ENCODE results near the gene SCN3B.

The SCN3B gene

DNA sequence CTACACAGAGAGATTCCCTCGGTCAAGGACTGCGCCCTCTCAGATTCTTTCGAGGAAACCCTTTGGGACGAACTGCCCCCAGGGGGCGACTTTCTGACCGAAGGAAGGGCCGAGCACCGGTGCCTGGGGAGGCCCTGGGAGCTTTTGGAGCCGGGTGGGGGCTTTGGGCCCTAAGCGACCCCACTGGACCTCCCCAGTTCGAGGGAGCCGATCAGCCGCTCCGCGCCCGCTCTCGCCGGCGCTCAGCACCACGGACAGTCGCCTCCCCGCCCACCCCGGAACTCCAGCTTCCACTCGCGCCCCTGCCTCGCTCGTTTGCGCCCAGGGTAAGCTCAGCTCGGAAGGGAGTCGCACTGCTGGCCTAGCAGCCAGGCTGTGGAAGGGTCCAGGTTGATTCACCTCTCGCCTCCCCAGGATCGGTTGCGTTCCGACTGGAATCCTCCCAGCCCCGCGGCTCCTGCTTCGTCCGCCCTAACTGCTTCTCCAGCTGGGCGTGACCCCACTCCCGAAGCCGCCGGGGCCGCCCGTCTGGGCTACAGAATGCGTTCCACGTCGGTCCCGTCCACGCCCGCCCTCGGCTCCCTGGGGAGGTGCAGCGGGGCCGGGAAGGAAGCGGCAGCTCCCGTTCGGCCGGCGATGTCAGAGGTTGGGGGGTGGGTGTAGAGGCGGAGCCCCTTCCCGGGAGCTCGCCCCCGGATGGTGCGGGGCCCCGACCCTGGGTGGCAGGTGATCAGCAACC, 428 bp downstream of the SCN3B start:
- DNase-seq: no peak

DNA sequence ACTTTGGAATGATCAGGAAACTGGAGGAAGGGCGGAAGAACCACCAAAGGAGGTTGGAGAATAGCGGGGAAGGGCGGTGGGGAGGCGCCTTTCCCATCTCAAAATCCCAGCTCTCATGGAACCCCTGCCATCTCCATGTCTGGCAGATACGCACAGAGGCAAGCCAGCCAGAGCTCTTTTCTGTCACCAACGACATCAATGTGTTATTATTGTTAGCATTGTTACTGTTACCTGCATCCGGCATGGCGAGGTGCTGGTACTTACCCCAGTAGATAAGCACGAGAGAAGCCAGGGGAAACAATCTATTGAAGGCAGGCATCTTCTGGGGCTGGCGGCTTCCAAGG, 969 bp downstream of the SCN3B start:
- no peak for DNase-seq

GRCh38 chr11:123652599-123652998, 1.8 kb downstream of the SCN3B start:
- no peak for DNase-seq

DNA sequence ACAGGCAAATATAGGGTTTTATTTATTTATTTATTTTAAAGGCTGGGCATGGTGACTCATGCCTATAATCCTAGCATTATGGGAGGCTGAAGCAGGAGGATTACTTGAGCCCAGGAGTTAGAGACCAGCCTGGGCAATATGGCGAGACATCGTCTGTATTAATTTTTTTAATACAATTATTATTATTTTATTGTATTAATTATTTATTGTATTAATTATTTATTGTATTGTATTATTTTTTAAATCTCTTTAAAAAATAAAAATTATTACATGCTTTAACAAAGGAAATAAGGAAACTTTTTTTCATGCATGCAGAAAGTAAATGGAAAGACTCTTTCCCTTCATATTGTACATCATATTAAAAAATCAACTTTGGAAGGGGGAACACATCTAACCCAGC, 3.5 kb downstream of the SCN3B start:
- no peak for DNase-seq

DNA sequence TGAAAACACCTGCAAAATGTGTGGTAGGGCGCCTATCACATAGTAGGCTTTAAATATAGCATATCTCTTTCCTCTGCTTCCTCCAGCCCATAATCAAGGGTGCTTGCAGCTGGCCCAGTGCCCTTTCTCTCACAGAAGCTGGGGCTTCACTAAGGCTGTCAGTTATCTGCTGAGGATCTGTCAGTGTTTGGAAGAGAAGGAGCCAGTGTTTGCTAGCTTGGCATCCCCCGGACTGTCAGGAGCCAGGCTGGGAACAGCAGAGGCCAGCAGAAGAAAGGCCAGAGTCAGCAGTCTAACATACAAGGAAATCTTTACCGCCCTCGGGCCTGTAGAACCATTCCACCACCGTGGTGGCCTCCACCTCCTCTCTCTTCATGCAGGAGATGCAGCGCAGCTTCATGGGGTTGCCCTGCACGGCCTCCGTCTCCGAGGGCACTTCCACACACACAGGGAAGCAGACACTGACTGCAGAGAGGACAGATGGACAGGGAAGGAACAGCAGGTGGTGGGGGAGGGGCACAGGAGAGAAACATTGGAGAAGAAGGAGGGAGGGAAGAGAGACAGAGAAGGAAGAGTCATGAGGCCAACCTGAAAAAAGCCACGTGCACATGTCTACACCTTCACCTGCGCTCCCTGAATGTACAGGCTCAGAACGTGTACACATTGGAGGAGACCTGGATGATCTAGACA, 9.0 kb downstream of the SCN3B start:
- DNase-seq: no peak

GRCh38 chr11:123642435-123642834, 12.0 kb downstream of the SCN3B start:
- no peak for DNase-seq

- DNase-seq: no peak
Measured at GRCh38 chr11:123641495-123641840, 13.0 kb downstream of the SCN3B start.

DNA sequence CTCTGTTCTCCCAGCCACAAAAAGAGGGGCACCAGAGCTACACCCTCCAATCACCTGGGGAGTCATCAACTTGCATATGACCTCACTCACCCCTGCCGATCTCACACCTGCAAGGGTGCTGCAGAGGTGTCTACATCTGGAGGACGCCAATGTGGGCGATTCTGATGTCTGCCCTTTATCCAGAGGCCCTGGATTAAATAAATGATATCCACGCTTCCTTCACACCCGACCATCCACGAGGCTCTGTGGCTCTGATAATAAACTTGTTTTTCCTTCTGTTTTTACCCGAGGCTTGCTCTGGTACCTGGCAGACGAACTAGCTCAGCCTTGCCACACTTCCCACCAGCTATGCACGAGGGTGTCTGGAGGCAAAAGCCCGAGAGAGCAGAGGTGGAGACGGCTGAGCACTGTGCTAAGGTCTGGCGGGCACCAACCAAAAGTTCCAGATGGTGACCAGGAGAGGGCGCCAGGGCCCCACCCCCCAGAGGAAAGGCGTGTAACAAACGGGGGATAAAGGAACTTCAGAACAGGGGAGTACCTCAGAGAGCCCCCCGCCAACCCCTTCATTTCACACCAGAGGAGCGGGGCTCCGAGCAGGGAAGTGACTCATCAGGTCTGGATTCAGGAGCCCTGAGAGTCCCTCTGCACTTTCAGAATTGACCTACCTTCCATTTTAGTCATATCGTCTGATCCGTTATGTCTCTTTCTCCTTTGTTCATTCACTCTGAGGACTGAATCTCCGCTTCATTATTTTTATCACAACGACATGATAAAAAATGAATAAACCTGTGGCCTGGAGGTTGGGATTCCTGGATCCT, 13.5 kb downstream of the SCN3B start:
- no peak for DNase-seq

DNA sequence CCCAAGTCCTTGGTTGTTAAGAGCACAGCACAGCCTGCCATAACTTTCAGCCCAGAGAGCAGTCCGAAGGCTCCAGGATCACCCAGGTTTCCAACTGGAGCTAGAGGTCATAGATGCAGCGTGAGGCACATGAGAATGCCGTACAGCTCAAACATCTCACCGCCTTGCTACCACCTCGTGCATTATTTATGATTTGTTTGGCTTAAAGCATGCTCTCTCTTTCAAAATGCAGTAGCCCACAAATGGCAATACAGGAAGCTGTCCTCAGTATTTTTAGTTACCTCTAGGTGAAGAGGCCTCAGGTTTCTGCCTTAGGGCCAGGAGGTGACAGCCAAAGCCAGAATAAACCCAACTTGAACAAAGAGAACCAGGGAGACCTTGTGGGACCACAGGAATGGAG, 14.4 kb downstream of the SCN3B start:
- no peak for DNase-seq

DNA sequence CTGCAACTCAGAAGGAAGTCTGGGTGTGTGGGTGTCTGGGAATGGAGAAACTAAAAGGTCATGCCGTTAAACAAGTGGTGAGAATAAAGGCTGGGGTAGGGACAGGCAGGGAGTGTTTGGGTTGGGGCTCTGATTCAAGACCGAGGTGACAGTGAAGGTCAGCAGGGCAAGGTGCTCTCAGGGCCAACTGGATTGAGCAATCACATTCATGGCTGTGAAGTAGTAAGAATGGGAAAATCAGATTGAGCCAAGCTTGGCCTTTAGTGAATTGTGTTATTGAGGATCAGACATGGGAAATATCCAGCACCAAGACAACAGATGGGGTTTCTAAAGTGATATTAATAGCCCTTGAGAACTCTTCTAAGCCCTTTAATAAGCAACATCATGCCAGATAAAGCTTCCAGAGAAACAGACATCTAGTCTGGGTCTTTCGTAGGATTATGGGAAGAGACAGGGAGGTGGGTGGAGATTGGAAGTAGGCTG, 24.3 kb downstream of the SCN3B start:
- no peak for DNase-seq

DNA sequence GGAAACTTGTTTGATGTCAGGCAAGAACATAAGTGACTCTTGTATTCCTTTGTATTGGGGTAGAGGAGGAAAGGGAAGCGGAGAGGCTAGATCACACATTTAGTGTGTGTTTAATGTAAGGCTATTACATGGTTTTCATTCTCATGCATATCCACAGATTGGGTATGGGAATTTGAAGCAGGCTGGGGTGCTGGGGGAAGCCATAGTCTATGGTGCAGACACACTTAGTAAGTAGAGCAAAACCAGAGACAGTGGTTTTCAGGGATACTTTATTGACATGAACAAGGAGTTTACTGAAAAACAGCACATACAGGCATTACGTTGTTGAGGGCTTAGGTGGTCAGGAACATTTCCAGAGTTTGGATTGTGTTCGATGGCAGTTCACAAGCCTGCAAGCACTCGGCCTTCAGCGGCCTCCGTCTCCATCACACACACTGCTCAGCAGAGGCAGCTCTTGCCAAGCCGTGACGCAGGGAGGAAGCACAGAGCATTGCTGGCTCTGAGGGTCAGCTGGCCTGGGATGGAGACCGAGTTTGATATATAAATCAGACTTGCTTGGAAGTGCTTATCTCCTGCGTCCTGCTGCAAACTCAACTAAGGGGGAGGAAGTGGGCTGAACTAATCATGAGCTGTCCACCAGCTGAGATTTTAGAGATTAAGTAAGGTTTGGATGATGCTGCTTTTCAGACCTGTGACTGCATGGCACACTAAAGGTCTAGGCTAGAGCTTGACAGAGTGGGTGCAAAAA, 25.3 kb downstream of the SCN3B start:
- DNase-seq: no peak

DNA sequence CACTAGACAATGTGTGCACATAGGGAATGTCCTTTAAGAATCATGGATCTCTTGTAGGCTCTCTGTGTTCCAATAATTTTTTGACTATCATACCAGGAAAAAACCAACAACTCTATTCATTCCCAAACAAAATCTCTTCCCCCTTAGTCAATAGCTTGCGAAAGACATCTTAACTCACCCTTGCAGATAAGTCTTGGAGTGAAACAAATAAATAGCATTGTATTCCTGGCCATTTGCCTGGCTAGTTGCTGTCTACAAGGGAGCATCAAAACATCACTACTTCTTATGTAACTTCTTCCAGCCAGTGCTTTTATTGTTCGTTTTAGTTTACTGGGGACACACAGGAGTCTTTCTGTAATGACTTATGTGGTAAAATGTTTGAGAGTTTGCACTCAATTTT, 29.4 kb downstream of the SCN3B start:
- no peak for DNase-seq

DNA sequence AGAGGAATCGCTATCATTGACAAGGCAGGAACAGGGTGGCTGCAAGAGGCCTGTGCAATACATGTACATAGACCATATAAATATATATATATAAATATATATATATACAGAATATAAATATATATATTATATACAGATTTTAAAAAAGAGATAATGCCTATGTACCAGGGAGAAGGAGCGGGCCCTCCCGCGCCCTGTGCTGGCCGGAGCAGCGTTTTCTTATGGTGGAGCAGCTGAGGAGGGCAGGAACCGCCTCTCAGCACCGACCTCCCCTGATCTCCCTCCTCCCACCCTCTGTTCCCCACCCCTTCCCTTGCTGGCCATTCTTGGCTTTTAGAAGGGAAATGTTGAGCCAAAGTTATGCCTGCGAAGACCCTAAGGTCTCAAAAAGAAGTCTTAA, 31.8 kb downstream of the SCN3B start:
- no peak for DNase-seq

DNA sequence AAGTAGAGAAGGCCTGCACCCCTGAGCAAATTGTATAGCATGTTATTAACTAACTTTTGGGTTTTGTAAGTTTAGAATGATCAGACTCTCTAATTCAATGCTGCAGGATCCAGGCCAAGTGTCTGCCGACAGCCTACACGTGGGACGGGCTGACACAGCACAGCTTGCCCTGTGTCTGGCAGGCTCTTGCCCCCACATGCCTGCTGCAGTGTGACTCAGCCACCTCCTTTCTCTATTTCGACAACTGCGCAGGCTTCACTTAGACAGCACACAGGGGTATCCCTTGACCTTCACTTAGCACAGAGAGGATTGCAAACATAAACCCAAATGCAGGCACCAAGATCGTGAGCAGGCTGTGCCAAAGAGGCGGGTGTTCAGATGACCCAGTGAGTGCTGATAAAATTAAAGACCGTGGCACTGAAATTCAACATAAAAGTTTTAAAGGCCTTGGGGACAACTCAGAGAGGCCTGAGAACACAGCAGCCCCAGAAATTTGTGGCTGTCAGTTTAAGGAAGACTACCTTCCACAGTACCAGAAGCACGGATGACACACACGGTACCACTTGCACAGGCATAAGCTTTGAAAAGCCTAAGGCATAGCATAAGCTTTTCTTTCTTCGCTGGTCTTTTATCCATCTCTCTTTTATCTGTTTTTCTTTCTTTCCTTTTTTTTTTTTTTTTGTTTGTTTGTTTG, 37.8 kb downstream of the SCN3B start:
- DNase-seq: no peak

DNA sequence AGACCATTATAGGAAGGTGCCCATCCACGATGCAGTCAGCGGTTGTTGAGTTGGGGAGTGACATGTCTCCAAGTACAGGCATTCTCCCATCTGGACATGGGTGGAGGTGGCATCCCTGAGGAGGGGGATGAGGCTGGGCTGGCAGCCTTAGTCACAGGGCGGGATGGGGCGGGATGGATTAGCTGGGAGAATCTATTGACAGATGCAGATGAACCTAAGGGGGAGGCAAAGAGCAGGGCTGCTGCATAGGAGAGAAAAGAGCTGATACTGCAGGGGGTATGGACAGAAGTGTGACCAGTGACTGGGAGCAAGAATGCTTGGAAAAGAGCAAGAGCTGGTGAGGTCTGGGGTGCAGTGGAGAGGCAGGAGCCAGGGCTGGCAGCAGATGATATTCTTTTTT, 42.7 kb downstream of the SCN3B start:
- no peak for DNase-seq

DNA sequence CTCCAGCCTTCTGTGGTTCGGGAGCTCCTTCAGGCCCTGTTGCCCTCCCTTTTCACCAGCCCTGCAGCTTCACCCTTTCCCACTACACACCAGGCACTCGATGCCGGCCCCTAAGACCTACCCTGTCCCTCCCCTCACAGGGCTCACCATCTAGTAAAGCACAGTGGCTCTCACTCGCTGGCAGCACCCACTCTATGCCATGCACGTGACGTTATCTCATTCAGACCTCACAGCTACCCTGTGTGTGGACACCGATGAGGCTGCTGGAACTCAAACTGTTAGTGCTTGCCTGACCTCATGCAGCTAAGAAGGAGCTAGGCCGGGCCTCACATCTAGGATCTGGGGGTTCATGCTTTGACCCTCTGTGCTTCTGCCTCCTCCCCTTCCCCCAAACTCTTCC, 45.5 kb downstream of the SCN3B start:
- DNase-seq: no peak

- DNase-seq: no peak
Measured at GRCh38 chr11:123608371-123608770, 46.1 kb downstream of the SCN3B start.

DNA sequence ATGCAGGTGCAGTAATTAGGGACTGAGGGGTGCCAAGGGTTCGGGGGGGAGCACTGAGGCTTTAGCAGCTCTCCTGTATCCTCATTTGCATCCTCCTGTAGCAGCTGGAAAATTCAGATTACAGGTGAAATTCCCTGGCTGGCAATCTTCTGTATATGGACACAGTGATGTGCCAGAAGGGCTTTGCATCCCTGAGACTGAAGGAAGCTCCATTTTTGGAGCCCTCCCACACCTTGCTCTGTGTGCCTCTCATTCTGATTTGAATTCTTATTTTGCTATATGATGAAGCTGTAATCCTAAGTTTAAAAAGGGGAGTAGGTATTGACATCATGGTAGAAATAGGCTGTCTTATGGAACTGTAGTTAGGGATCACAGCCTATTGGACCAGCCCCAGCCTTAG, 46.6 kb downstream of the SCN3B start:
- DNase-seq: no peak

DNA sequence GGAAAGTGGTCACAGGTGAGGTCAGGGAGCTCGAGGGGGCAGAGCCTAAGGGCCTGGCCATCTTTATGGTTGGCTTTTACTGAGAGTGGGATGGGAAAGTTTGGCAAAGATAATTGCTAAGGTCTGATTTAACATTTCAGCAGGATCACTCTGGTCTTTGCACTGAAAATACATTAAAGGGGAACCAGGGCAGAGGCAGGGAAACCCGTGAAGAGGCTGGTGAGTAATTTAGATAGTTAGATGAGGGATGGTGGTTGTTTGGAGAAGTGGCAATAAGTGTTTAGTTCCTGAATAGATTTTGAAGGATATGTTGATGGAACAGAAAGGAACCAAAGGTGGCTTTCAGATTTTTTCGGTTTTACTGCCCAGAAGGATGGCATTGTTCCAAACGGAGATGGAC, 50.8 kb downstream of the SCN3B start:
- DNase-seq: no peak

GRCh38 chr11:123601743-123602142, 52.7 kb downstream of the SCN3B start:
- DNase-seq: no peak

DNA sequence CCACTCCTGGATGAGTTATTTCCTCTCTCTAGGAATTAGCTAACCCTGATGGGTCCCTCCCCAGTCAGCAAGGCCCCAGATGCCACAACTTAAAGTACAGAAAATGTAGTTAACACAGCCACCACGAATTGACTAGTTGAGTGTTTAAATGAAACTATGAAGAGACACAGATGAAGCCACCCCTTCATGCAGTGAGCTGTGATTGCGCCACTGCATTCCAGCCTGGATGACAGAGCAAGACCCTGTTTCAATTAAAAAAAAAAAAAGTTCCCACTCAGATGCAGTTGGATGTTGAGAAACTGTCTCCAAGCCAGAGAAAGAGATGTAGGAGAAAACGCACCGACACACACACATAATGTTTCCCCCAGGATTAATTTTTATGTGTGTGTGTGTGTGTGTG, 53.3 kb downstream of the SCN3B start:
- no peak for DNase-seq

- DNase-seq: no peak
Measured at GRCh38 chr11:123597859-123598258, 56.6 kb downstream of the SCN3B start.

DNA sequence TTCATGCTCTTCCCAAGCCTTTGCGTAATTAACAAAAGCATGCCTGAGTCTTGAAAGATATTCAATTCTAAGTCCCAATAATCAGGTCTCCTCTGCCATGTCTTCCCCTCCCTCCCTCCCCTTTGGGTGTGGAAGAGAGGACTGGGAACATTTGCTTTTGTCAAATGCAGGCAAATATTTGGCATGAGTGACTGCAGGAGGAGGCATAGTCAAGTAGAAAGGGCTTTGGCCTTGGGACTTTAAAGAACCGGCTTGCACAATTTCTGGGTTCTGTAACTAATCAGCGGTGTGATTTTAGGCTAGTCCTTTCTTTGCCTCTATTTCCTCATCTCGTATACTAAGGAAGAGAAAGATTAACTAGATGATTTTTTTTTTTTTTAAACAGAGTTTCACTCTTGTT, 59.5 kb downstream of the SCN3B start:
- no peak for DNase-seq
